ENCODE results near the gene POGK.

The POGK gene

GRCh38 chr1:166905900-166906299 is 66.6 kb downstream of the POGK start:
- no peak for DNase-seq
